Inferior parietal cortex (tissue), 1 donor: Measurements from ENCODE around the gene PODXL2.

Experiments
- DNase-seq: peaks from one replicate; pipeline ENCODE4 v3.0.0-alpha.2; 2016; ENCODE audit errors: extremely low spot score

The PODXL2 gene

DNA sequence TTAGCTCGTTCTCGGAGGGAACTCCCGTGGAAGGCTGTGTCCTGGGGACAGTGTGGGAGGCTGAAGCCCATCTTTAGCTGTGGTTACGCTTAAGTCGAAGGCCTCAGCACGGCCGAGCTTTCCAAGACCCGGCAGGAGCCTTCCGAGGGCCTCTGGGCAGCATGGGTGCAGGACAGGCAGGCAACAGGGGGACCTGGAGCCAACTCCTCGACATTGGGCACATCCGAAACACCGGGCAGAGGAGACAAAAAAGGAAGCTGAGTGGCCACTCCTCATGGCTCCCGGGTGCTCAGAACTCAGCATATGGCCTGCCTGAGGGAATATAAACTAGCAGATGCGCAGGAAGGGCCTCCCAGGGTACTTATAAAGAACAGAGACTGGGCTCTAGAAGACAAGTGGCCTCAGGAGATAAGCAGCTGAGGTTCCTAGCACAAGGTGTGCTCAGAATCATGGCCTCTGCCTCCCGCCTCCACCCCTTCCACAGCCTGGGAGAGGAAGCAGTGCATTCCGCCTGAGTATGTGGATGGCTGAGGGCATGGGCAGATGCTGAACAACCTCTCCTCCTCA is 77.9 kb downstream of the PODXL2 start:
- no peak for DNase-seq

GRCh38 chr3:127707851-127708411 is 78.9 kb downstream of the PODXL2 start:
- peak; percentile 49 for DNase-seq

DNA sequence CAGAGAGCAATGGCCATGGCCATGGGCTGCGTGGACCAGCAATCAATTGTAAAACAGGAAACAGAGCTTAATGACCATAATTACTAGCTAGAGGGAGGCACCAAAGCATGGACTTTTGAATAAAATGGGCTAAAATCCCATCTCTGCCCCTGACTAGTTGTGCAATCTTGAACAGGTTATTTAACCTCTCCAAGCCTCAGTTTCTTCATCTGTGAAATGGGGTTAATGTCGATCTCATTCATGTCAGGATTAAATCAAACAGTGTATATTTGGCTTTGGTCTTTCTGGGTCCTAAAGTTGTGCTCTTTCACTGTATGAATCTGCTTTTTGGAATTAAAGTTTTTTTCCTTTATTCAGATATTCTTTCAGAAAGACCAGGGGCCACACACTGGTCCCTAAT is 79.9 kb downstream of the PODXL2 start:
- DNase-seq: no peak

- no peak for DNase-seq
Observed at GRCh38 chr3:127709320-127710060, 80.5 kb downstream of the PODXL2 start.

- DNase-seq: no peak
Observed at GRCh38 chr3:127710155-127710941, 81.4 kb downstream of the PODXL2 start.

- DNase-seq: no peak
Observed at GRCh38 chr3:127711021-127711695, 82.2 kb downstream of the PODXL2 start.

GRCh38 chr3:127711896-127712295 is 82.9 kb downstream of the PODXL2 start:
- DNase-seq: no peak

DNA sequence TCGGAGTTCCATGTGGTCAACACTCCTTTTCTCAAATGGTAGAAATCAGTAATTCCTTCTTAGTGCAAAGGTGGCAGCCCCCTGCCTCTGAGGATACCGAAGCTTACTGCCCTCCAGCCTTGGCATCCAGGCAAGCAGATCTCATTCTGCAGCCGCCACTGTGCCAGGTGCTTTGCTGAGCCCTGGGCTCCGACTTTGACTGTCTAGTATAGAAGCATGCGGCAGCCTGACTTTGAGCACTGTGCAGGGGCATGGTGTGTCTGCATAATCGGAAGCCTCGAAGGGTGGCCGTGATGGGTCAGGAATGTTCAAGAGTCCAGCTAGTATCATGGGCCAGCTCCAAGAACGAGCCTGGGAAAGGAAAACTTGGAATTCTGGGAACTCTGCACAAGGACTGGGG is 83.5 kb downstream of the PODXL2 start:
- DNase-seq: no peak

DNA sequence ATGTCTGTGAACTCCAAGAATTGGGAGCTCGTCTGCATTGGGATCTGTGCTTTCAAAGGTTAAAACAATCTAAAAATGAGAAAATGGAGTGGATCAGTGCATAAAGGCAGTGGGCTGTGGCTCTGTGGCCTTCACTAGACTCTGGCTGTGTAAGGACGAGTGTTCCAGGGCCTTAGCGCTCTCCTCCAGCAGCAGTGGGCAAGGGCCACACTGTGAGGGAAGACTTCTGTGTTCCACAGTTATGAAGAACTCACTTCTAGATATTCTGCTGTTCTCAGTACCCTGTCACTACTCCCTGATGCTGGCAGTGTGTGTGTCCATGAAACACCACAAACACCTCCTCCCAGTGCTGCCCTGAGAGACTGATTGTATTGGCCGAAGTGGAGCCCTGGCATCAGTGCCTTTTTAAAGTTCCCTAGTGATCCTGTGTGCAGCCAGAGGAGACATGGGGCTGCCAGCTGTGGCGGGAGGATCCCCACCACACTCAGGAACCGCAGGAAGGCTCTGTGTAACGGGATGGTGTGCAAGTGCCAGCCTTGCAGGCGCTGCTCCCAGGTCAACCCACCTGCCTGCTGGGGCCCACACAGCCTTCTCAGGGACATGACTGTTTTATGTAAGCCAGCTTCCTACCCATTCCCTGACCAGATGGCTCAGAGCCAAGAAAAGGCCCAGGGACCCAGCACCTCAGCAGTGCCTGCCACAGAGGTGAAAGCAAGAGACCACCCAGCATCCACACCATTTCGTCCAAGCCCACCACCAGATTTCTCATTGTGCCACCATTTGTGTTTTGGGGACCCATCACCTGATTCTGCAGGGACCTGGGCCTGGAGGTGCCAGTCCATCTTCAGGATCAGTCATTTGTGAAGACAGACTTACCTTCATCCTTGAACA is 84.1 kb downstream of the PODXL2 start:
- DNase-seq: no peak

DNA sequence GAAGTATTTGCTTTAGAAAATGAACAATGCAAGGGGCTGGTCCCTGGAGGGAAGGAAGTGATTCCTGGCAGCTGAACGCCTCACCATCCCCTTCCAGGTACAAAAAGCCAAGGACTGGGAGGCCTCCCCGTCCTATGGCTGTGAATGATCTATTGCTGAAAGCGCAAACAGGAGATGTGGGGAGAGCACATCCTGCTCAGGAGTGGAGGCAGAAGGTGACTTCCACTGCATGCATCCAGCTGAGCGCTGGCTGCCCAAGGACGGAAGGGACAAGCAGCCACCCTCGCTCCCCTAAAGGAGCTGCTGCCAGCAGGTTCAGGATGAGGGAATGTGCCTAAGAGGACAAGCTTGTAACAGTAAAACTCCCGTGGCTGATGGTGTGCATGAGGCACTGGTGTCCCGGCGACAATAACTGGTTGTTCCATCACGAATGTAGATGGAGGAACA is 85.2 kb downstream of the PODXL2 start:
- DNase-seq: no peak

DNA sequence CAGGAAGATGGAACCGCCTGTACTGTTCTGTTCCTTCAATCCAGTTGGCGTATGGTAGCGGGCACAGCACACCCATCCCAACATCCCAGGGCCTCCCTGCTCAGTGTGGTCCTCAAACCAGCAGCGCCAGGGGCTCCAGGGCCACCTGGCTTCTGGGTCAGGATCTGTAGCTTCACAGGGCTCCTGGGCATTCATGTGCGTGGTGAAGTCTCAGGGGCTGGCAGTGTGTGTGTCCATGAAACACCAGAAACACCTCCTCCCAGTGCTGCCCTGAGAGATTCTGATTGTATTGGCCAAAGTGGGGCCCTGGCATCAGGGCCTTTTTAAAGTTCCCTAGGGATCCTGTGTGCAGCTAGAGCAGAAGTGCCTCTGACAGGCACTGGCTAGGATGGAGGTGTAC is 85.9 kb downstream of the PODXL2 start:
- no peak for DNase-seq

- no peak for DNase-seq
Observed at GRCh38 chr3:127715532-127715931, 86.5 kb downstream of the PODXL2 start.

DNA sequence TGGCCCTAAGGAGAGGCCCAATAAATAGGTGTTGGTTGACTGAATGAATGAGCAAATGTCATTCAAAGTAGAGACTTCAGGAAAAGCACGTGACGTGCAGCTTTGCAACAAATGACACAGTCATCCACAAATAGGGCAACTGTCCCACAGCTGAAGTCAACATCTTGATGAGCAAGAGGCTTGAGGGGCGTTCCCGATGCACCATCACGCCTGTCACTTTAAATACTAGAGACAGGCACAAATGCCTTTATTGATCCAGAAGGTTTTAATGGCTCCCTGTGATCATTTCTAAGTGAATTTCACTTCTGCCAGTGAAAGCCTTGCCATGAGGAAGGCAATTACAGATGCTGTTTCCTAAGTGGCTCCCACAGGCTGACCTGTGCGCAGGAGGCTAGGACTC is 87.4 kb downstream of the PODXL2 start:
- DNase-seq: no peak

DNA sequence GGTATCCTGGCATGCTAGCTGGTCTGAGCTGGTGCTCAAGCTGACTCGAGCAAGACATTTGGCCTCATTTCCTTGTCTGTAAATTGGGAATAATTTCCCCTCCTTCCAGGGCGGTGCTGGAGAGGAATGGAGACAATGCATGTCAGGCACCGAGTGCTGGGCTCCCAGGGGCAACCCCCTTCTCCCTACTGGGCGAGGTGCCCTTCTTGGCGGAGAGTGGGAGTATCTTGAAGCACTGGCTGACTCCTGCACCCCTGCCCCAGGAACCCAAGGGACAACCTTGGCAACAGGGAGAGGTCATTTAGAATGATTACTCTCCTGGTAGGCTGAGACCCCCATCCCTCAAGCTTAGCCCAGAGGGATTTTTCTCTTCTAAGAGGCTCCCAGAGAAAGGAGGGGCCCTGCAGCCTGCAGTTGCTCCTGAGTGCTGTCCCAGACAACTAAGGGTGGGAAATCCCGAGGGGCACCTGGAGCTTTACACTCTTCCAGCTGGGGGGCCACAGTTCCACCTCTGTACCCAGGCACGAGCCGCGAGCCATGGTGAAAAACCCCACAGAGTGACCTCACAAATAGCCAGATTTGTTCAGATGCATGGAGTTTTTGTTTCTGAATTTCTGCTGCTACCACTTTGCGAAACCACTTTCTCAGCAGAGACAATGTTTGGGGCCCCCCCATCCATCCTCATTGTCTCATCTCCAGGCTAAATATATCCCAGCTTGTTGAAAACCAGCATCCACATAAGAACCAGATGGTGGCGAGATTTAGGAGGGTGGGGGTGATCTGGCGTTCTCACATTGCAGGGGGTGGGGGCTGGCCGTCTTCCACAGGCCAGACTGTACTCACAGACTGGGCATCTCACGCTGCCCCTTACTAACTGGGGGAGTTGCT is 88.6 kb downstream of the PODXL2 start:
- DNase-seq: no peak

- DNase-seq: no peak
Observed at GRCh38 chr3:127718245-127718915, 89.4 kb downstream of the PODXL2 start.

- no peak for DNase-seq
Observed at GRCh38 chr3:127718916-127719290, 89.9 kb downstream of the PODXL2 start.

- no peak for DNase-seq
Observed at GRCh38 chr3:127719369-127719768, 90.4 kb downstream of the PODXL2 start.

DNA sequence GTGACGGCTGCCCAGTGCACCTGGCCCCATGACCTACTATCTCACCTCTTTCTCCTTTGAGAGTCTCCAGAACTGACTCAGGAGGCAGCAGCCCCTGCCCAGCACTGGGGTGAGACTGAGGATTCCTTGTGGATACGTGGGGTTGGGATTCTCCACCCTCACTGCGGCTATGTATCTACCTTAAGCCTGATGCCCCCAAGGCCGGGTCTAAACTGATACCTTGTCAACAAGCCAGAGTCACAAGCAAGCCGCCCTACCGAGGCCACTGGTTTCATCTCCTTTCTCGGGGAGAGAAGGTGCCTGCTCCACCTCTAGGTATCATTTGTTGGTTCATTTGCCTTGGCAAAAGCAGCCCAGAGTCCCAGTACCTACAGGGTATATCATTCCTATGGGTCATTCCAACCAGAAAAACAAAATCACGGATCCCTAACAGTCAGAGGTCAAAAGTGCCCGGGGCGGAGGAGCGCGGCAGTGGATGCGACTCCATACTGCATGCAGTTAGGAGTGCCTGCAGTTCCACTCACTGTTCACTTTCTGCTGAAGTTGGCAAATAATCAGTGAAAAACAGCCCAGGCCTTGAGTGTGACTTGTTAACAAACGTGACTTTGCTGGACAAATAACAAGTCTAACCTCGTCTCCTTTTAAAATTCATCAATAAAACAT is 91.3 kb downstream of the PODXL2 start:
- no peak for DNase-seq
